Measurements from ENCODE around the gene KCNJ6. TPM values are rescaled to one million over a fixed set of nuclear protein-coding genes. Genes with fewer than 3 reads are reported as not detected.
A peak's percentile ranks its signal among the peaks of the same experiment; 100 is the strongest.

Gene KCNJ6
- total RNA-seq, 1 donor from 2014 or later, result not detected

DNA sequence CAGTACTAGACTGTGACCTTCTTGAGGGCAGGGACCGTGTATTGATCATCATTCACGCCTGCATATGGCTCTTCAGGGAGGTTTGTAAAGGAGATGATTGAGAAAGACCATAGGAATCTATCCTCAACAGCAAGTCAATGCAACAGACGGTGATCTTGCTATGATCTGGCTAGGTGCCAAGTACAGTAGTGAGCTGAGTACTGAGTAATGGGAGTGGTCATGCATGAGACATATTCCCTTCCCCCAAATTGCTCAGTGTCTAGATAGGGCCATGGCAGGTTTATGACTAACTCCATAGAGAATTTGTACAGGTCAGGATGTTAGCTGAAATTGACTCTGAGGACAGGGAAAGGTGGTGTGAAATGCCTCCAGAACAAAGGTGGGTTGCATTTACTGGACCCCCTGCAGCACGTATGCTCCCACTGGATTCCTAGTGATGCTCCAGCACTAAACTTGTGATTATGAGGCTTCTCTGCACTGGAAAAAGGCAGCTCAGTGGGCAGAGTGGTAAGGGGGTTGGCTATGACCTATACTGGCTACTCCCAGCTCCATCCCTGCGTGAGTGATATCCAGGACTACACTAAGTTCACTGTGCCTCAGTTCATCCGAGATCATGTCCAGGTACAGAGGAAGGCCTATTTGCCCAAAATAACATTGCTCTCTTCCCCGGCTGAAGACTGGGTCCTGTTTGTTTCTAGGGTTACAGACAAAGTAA is 37.2 kb downstream of the KCNJ6 start:
- intact Hi-C loops (cut with DNase I), result no loop called here
- no peaks in the 10 kb centered on the region for H3K36me3 ChIP-seq
- no peak overlapping the region for H3K27ac ChIP-seq
- no peaks in the 10 kb centered on the region for H3K9me3 ChIP-seq
- H3K27me3 ChIP-seq, result no peaks in the 10 kb centered on the region
- DNase-seq (ENCODE audit: extremely low spot score in 2 of 2), result no peak
- TF ChIP-seq, protein P1, sequence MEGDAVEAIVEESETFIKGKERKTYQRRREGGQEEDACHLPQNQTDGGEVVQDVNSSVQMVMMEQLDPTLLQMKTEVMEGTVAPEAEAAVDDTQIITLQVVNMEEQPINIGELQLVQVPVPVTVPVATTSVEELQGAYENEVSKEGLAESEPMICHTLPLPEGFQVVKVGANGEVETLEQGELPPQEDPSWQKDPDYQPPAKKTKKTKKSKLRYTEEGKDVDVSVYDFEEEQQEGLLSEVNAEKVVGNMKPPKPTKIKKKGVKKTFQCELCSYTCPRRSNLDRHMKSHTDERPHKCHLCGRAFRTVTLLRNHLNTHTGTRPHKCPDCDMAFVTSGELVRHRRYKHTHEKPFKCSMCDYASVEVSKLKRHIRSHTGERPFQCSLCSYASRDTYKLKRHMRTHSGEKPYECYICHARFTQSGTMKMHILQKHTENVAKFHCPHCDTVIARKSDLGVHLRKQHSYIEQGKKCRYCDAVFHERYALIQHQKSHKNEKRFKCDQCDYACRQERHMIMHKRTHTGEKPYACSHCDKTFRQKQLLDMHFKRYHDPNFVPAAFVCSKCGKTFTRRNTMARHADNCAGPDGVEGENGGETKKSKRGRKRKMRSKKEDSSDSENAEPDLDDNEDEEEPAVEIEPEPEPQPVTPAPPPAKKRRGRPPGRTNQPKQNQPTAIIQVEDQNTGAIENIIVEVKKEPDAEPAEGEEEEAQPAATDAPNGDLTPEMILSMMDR (IDR thresholded peaks at IDR 0.05), result no peak
- TF ChIP-seq POLR2A (IDR thresholded peaks at IDR 0.05) (no peak), POLR2AphosphoS5 (IDR thresholded peaks at IDR 0.05; ENCODE audit: insufficient read depth in 1 of 2, low read depth in 1 of 2) (no peak)
- H3K4me3 ChIP-seq, result no peak overlapping the region
- H3K4me1 ChIP-seq, result no peaks in the 10 kb centered on the region

DNA sequence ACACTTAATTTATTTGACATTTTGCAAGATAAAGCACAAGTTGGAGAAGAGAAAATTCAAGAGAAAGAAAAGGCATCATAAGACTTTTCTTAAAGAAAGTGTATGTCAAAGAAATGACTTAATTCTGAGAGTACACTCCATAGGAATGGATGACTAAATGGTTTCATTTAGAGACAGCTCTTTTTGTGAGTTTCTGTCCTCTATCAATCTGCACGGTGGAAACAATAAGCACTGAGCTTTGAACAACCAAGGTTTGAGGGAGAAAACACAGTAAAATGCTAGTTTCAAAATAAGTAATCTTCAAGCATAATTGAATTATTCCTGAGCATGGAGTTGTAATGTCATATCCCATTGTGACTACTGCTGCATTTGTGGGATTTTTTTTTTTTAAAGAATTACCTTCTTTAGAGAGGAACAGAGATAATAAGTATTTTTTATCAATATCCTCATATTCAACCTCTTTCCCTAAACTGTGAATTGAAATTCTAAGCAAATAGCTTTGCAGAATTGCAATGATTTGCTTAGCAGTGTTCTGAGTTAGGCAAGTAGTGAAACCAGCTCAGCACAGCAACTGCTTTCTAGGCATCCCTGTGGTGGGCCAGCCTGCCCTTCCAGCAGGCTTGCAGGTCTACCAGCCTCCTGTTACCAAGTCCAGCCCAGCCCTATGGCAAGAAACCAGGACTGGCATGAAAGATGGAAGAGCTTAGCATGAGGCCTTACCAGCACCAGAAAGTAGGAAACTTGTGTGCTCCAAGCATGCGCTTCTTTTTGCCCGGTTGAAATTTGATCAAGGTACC is 38.2 kb downstream of the KCNJ6 start:
- Histone ChIP-seq H3K9me3 (no peaks in the 10 kb centered on the region), H3K27ac (no peak overlapping the region), H3K4me3 (no peak overlapping the region), H3K36me3 (no peaks in the 10 kb centered on the region), H3K4me1 (no peaks in the 10 kb centered on the region), H3K27me3 (no peaks in the 10 kb centered on the region)
- TF ChIP-seq, protein P1 (IDR thresholded peaks at IDR 0.05), result no peak
- TF ChIP-seq POLR2AphosphoS5 (IDR thresholded peaks at IDR 0.05; ENCODE audit: insufficient read depth in 1 of 2, low read depth in 1 of 2) (no peak), POLR2A (IDR thresholded peaks at IDR 0.05) (no peak)
- intact Hi-C loops (cut with DNase I), result no loop called here
- DNase-seq (ENCODE audit: extremely low spot score in 2 of 2), result no peak

DNA sequence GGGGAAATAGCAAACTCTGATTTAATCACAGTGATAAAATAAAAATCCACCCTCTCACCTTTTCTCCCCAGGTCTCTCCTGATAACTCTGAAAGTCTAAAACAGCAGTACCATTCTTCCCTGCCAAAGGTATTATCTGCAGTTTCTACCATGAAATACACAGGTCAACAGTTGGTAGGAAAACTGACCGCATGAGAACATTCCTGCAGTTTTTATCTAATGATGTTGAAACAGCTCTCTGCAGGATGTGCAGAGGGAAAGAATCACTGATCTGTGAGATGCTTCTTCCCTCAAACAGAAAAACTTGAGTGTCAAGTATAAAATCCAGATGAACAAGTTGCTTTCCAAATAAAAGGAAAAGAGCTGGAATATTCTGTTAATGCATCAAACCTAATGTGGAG is 39.1 kb downstream of the KCNJ6 start:
- no peaks in the 10 kb centered on the region for H3K4me1 ChIP-seq
- no peaks in the 10 kb centered on the region for H3K9me3 ChIP-seq
- intact Hi-C loops (cut with DNase I), result no loop called here
- H3K27ac ChIP-seq, result no peak overlapping the region
- H3K27me3 ChIP-seq, result no peaks in the 10 kb centered on the region
- TF ChIP-seq POLR2A (IDR thresholded peaks at IDR 0.05) (no peak), POLR2AphosphoS5 (IDR thresholded peaks at IDR 0.05; ENCODE audit: insufficient read depth in 1 of 2, low read depth in 1 of 2) (no peak)
- TF ChIP-seq, protein P1 (IDR thresholded peaks at IDR 0.05), result no peak
- no peaks in the 10 kb centered on the region for H3K36me3 ChIP-seq
- no peak overlapping the region for H3K4me3 ChIP-seq
- DNase-seq (ENCODE audit: extremely low spot score in 2 of 2), result no peak

DNA sequence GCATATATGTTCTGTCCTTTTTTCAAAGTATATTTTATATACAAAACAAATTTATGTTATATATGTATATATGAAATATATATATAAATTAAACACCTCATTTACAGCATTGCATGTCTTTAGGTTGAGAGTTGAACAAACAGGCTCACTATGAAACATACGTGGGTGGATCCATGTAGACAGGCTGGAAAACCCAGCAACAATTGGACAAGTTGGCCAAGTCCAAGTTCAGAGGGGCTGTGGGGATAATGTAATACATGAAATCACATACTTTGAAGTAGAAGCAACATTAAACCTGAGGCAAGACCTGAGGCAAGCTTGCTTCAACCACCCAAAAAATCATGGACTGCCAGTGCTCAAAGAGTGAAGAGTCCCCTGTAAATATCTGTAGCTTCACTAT is 39.7 kb downstream of the KCNJ6 start:
- H3K27ac ChIP-seq, result no peak overlapping the region

More for the DNA sequence above, 39.7 kb downstream of the KCNJ6 start:
- peak; percentile 4 to 10 for DNase-seq (ENCODE audit: extremely low spot score in 2 of 2)
- Histone ChIP-seq H3K4me1 (no peaks in the 10 kb centered on the region), H3K9me3 (no peaks in the 10 kb centered on the region), H3K27me3 (no peaks in the 10 kb centered on the region), H3K4me3 (no peak overlapping the region), H3K36me3 (no peaks in the 10 kb centered on the region)
- intact Hi-C loops (cut with DNase I), result no loop called here
- TF ChIP-seq, protein P1 (IDR thresholded peaks at IDR 0.05), result no peak
- TF ChIP-seq POLR2A (IDR thresholded peaks at IDR 0.05), result no peak
- no peak for TF ChIP-seq POLR2AphosphoS5 (IDR thresholded peaks at IDR 0.05; ENCODE audit: insufficient read depth in 1 of 2, low read depth in 1 of 2)
